Neutrophil (primary cell): ENCODE data around the gene EPHA2.

Experiments used
- H3K27ac ChIP-seq: fragments of 200-600 bp; sonication (generic); 2 replicates; pipeline ENCODE4 v1.5.1; 2016; ENCODE audit warnings: mild to moderate bottlenecking, moderate library complexity
- H3K27me3 ChIP-seq: fragments of 200-600 bp; sonication (generic); 2 replicates; pipeline ENCODE4 v1.6.0; 2016; ENCODE audit warnings: mild to moderate bottlenecking
- H3K36me3 ChIP-seq: fragments of 200-600 bp; sonication (generic); 2 replicates; pipeline ENCODE4 v1.5.1; 2017
- H3K4me1 ChIP-seq, 2 experiments: fragments of 200-600 bp in 1 of 2; sonication (generic) in 1 of 2; 1 replicate in 1 of 2; 2 replicates in 1 of 2; pipeline versions ENCODE4 v1.5.1 to v1.6.1; 2013 to 2016; ENCODE audit warnings: low read depth in 1 of 2, low read length in 1 of 2, mild to moderate bottlenecking in 1 of 2, moderate library complexity in 1 of 2; ENCODE audit not compliant: control insufficient read depth in 1 of 2, insufficient read depth in 1 of 2
- H3K4me3 ChIP-seq, 2 experiments: fragments of 200-600 bp in 1 of 2; sonication (generic) in 1 of 2; 1 replicate in 1 of 2; 2 replicates in 1 of 2; pipeline ENCODE4 v1.5.1; 2013 to 2016; ENCODE audit warnings: low read depth in 1 of 2, low read length in 1 of 2, mild to moderate bottlenecking in 1 of 2, moderate library complexity in 1 of 2
- H3K9me3 ChIP-seq: fragments of 200-600 bp; sonication (generic); 2 replicates; pipeline ENCODE4 v1.5.1; 2016
- TF ChIP-seq, protein P1 (sequence below): fragments of 200-600 bp; sonication (generic); IDR thresholded peaks from 2 replicates; pipeline ENCODE4 v1.5.1; 2016; ENCODE audit warnings: antibody characterized with exemption

The EPHA2 gene

DNA sequence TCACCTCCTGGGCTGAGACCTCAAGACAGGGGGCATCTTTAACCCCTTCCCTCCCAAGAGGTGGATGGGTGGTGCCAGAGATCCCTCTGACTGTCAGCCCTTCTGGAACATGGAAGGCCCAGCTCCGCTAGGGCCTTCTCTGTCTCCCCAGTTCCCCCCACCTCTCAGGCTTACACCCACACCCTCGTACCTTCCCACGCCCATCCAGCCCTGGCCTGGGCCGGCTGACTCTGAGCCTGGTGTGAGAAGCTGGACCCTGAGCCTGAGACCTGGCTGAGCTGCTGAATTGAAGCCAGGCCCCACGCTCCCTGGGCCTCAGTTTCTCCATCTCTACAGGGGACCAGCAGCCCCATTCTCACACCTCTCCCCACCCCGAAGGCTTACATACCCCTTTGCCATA lies 5.4 kb downstream of the EPHA2 start:
- Histone ChIP-seq H3K4me3 (no peak overlapping the region), H3K27ac (no peak overlapping the region), H3K36me3 (no peaks in the 10 kb centered on the region), H3K27me3 (peaks cover 47% of the 10 kb centered on the region), H3K9me3 (no peaks in the 10 kb centered on the region), H3K4me1 (peaks cover 16 to 18% of the 10 kb centered on the region in 2 experiments)
- TF ChIP-seq, protein P1, sequence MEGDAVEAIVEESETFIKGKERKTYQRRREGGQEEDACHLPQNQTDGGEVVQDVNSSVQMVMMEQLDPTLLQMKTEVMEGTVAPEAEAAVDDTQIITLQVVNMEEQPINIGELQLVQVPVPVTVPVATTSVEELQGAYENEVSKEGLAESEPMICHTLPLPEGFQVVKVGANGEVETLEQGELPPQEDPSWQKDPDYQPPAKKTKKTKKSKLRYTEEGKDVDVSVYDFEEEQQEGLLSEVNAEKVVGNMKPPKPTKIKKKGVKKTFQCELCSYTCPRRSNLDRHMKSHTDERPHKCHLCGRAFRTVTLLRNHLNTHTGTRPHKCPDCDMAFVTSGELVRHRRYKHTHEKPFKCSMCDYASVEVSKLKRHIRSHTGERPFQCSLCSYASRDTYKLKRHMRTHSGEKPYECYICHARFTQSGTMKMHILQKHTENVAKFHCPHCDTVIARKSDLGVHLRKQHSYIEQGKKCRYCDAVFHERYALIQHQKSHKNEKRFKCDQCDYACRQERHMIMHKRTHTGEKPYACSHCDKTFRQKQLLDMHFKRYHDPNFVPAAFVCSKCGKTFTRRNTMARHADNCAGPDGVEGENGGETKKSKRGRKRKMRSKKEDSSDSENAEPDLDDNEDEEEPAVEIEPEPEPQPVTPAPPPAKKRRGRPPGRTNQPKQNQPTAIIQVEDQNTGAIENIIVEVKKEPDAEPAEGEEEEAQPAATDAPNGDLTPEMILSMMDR, result no peak

DNA sequence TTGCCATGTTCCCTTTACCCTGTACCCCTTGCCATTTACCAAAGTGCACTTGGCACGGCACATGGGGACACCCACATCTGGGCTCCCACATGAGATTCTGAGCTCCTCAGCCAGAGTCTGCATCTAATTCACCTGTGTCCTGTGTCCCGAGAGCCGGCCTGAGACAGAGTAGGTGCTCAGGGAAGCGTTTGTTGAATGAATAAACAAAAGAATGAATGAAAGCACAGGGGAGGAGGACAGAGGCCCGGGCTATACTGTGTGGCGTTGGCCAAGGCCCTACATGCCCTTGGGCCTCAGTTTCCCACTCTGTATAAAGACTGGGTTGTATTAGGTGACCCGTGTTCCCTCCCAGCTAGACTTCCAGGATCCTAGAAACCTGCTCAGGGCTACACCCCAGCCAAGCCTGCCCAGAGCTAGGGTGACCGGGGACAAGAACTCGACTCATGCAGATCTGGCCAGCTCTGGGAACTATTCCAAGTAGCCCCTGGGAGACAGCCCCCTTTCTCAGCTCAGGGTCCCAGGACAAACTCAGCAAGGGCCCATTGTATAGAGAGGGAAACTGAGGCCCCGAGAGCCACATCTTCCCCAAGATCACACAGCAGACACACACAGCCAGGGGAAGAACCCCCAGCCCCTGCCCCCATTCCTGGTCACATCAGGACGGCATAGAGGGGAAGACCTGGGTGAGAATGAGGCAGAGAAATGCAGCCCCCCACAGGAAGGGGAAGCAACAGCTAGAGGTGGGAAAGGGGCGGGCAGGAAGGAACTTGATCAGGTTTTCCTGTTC lies 6.0 kb downstream of the EPHA2 start:
- TF ChIP-seq, protein P1, result no peak
- H3K4me1 ChIP-seq, result peaks cover 10 to 12% of the 10 kb centered on the region in 2 experiments
- no peaks in the 10 kb centered on the region for H3K36me3 ChIP-seq
- H3K27me3 ChIP-seq, result peaks cover 41% of the 10 kb centered on the region
- H3K4me3 ChIP-seq, result no peak overlapping the region
- no peaks in the 10 kb centered on the region for H3K9me3 ChIP-seq
- H3K27ac ChIP-seq, result no peak overlapping the region

DNA sequence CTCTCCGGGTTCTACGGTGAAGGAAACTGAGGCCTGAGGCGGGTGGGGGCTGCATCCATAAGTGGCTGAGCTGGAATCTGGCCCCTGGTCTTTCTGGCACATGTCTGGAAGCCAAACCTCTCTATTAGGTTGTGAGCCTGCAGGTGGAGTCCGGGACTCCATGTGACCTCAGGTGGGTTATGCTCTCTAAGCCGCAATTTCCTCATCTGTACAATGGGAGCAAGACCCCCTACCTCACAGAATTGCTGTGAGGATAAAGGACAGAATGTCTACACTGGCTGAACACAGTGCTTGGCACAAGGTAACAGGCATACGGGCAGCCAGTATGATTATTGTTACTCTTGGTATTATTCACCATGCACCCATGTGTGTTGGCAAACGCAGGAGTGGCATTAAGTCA lies 6.7 kb downstream of the EPHA2 start:
- TF ChIP-seq, protein P1, result no peak
- no peaks in the 10 kb centered on the region for H3K36me3 ChIP-seq
- H3K27me3 ChIP-seq, result peaks cover 34% of the 10 kb centered on the region
- no peak overlapping the region for H3K4me3 ChIP-seq
- H3K27ac ChIP-seq, result no peak overlapping the region
- peaks cover 2 to 4% of the 10 kb centered on the region in 2 experiments for H3K4me1 ChIP-seq
- H3K9me3 ChIP-seq, result no peaks in the 10 kb centered on the region

DNA sequence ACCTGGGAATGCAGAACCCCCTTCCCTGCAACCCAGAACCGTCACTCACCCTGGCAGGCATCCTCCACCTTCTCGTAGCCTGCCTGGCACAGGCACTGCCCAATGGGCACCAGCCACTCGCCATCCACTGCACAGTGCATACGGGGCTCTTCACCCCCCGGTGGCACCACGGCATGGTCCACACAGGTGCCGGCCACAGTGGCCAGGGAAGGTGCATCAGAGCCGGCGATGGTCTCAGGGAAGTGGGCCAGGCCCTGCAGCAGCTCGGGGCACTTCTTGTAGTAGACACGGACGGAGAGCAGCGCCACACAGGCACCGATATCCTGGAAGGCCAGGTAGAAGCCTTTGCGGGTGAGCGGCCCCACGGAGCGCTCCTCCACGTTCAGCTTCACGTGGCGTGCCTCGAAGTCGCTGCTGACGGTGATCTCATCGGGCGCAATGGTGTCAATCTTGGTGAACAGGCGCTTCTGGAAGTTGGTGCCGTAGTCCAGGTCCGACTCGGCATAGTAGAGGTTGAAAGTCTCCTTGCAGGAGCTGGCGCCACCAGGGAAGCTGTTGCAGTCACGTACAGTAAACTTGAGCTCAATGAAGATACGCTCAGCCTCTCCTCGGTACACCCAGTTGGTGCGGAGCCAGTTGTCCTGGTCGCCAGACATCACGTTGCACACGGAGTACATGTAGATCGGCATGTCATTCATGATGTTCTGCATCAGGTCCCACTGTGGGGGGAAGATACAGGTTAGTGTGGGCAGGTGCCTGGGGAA lies 7.4 kb downstream of the EPHA2 start:
- Histone ChIP-seq H3K27me3 (peaks cover 27% of the 10 kb centered on the region), H3K4me1 (no peaks in the 10 kb centered on the region), H3K9me3 (no peaks in the 10 kb centered on the region), H3K36me3 (no peaks in the 10 kb centered on the region), H3K27ac (no peak overlapping the region), H3K4me3 (no peak overlapping the region)
- TF ChIP-seq, protein P1, result no peak

DNA sequence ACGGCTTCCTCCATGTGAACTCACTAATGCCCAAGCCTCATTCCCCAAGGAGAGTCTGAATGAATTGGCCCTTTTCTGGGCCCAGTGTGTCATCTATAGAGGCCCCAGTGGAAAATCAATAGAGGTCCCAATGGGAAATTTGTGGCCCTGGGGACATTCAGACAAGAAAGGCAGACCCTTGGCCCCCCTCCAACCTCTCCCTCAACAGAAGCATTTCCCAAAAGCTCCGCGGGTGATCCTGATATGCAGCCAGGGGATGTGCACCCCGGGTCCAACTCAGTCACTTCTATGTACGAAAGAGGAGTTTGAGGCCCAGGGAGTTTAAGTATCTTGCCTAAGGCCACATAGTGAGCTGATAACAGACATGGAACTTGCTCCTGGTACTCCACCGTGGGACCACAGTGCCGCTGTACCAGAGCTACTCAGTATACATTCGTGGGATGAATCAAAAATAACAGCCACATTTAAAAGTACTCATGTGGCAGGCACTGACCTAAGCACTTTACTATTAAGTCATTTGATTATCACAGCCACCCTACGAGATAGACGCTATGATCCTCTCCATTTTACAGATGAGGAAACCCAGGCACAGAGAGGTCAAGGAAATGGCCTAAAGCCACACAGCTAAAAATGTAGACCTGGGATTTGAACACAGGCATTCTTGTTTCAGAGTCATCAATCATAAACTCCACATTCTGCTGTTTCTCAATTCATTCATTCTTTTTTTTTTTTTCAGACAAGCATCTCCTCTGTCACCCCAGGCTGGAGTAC lies 8.5 kb downstream of the EPHA2 start:
- no peaks in the 10 kb centered on the region for H3K9me3 ChIP-seq
- TF ChIP-seq, protein P1, result no peak
- H3K4me1 ChIP-seq, result no peaks in the 10 kb centered on the region
- H3K27ac ChIP-seq, result no peak overlapping the region
- H3K36me3 ChIP-seq, result no peaks in the 10 kb centered on the region
- H3K4me3 ChIP-seq, result no peak overlapping the region
- peaks cover 20% of the 10 kb centered on the region for H3K27me3 ChIP-seq
